ENCODE data around the gene UBQLN4.

GRCh38 chr1:156070548-156070947 lies 16.9 kb upstream of the UBQLN4 start:
- TF ChIP-seq EZH2phosphoT487 (IDR thresholded peaks at IDR 0.05) = no peak
- TF ChIP-seq, protein P1, sequence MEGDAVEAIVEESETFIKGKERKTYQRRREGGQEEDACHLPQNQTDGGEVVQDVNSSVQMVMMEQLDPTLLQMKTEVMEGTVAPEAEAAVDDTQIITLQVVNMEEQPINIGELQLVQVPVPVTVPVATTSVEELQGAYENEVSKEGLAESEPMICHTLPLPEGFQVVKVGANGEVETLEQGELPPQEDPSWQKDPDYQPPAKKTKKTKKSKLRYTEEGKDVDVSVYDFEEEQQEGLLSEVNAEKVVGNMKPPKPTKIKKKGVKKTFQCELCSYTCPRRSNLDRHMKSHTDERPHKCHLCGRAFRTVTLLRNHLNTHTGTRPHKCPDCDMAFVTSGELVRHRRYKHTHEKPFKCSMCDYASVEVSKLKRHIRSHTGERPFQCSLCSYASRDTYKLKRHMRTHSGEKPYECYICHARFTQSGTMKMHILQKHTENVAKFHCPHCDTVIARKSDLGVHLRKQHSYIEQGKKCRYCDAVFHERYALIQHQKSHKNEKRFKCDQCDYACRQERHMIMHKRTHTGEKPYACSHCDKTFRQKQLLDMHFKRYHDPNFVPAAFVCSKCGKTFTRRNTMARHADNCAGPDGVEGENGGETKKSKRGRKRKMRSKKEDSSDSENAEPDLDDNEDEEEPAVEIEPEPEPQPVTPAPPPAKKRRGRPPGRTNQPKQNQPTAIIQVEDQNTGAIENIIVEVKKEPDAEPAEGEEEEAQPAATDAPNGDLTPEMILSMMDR (IDR thresholded peaks at IDR 0.05) = no peak
